OCI-LY1 (cell line): Measurements from ENCODE around the gene NEK2.

Source experiments
- CTCF ChIP-seq: fragments of 200-600 bp; sonication (generic), shearing (Covaris generic); IDR thresholded peaks from 2 replicates; pipeline ENCODE4 v1.5.1; 2017; ENCODE audit warnings: mild to moderate bottlenecking, antibody characterized with exemption, low read length, moderate library complexity, mixed read lengths
- EZH2 ChIP-seq: fragments of 200-600 bp; sonication (generic), shearing (Covaris generic); IDR thresholded peaks from 2 replicates; pipeline ENCODE4 v1.8.0; 2017; ENCODE audit warnings: borderline replicate concordance, mixed run types, mild to moderate bottlenecking, antibody characterized with exemption, low read length, moderate library complexity, mixed read lengths

- no peak for TF ChIP-seq EZH2
- no peak for TF ChIP-seq CTCF
These were observed 37.8 kb upstream of the NEK2 start for GRCh38 chr1:211713231-211713630.
